Peyer's patch (tissue), 4 donors: ENCODE data around the gene CD82.

Source experiments
- POLR2A ChIP-seq, 2 donors: fragments of 450-650 bp; IDR thresholded peaks; one replicate each; pipeline ENCODE4 v1.5.1; 2017; ENCODE audit warnings: antibody characterized with exemption in 2 of 2, mild to moderate bottlenecking in 2 of 2, moderate library complexity in 2 of 2
- TF ChIP-seq, protein P1 (sequence below), 6 experiments: fragments of 450-650 bp in 4 of 6; fragments of 200-600 bp in 2 of 6; sonication (generic) in 1 of 6; IDR thresholded peaks; one replicate each; pipeline ENCODE4 v1.5.1; 2017 to 2019; ENCODE audit warnings: antibody characterized with exemption in 6 of 6, mild to moderate bottlenecking in 3 of 6, moderate library complexity in 1 of 6

GRCh38 chr11:44615913-44616791 lies 50.7 kb downstream of the CD82 start:
- no peak for TF ChIP-seq POLR2A (IDR thresholded peaks at IDR 0.05)
- TF ChIP-seq, protein P1, sequence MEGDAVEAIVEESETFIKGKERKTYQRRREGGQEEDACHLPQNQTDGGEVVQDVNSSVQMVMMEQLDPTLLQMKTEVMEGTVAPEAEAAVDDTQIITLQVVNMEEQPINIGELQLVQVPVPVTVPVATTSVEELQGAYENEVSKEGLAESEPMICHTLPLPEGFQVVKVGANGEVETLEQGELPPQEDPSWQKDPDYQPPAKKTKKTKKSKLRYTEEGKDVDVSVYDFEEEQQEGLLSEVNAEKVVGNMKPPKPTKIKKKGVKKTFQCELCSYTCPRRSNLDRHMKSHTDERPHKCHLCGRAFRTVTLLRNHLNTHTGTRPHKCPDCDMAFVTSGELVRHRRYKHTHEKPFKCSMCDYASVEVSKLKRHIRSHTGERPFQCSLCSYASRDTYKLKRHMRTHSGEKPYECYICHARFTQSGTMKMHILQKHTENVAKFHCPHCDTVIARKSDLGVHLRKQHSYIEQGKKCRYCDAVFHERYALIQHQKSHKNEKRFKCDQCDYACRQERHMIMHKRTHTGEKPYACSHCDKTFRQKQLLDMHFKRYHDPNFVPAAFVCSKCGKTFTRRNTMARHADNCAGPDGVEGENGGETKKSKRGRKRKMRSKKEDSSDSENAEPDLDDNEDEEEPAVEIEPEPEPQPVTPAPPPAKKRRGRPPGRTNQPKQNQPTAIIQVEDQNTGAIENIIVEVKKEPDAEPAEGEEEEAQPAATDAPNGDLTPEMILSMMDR (IDR thresholded peaks at IDR 0.05), result no peak
